Testis (tissue), 3 donors: ENCODE measurements around the gene MAGOH. TPM values are rescaled to one million over a fixed set of nuclear protein-coding genes. Genes with fewer than 3 reads are reported as not detected.

Source experiments
- DNase-seq: peaks from one replicate; pipeline ENCODE4 v3.0.0-alpha.2; 2019
- H3K27ac ChIP-seq, 2 donors: fragments of 200-600 bp; sonication (generic); one replicate each; pipeline ENCODE4 v1.5.1; 2019
- H3K27me3 ChIP-seq: fragments of 200-600 bp; sonication (generic); one replicate; pipeline ENCODE4 v1.5.1; 2019
- H3K36me3 ChIP-seq: fragments of 200-600 bp; sonication (generic); one replicate; pipeline ENCODE4 v1.5.1; 2017; ENCODE audit warnings: low read depth; ENCODE audit errors: missing control alignments
- H3K4me1 ChIP-seq: fragments of 200-600 bp; sonication (generic); one replicate; pipeline ENCODE4 v1.5.1; 2019
- H3K4me3 ChIP-seq, 2 donors: fragments of 200-600 bp; sonication (generic); one replicate each; pipeline ENCODE4 v1.5.1; 2017 to 2019
- H3K9me3 ChIP-seq: fragments of 200-600 bp; sonication (generic); one replicate; pipeline ENCODE4 v1.5.1; 2017
- CTCF ChIP-seq, 3 experiments: fragments of 450-650 bp in 2 of 3; fragments of 200-600 bp in 1 of 3; sonication (generic) in 1 of 3; IDR thresholded peaks; one replicate each; pipeline ENCODE4 v1.5.1; 2016 to 2019; ENCODE audit warnings: antibody characterized with exemption in 3 of 3, mild to moderate bottlenecking in 2 of 3, moderate library complexity in 1 of 3
- POLR2A ChIP-seq: fragments of 450-650 bp; IDR thresholded peaks from one replicate; pipeline ENCODE4 v1.6.1; 2017; ENCODE audit warnings: antibody characterized with exemption, mild to moderate bottlenecking, moderate library complexity
- WGBS, 2 donors: methylation state at CpG; one replicate each; pipeline ENCODE4 v1.1.5; 2018; 5-methylcytosine and 5-hydroxymethylcytosine counted together
- intact Hi-C: fragments of 100-400 bp; cut with DNase I; formaldehyde crosslinking; loops from one replicate; pipeline ENCODE4 v1.15.1; 2023; ENCODE audit warnings: low total_unique reads
- polyA plus RNA-seq: library from polyadenylated mRNA; stranded (reverse); fragments of 350-450 nt; fragmentation: Illumina TruSeq; extraction: RNeasy Lipid Tissue Mini Kit (QIAGEN cat#74804); gene quantifications from one replicate; pipeline ENCODE4 v1.2.3, GENCODE V29; 2014; ENCODE audit warnings: low read depth, low replicate concordance; ENCODE audit not compliant: insufficient read depth
- total RNA-seq, 2 donors: library from RNA; depleted of rRNA; stranded (reverse); fragments of >200 nt; gene quantifications; one replicate each; pipeline ENCODE4 v1.2.3, GENCODE V29; 2016

Gene MAGOH
- total and polyA plus RNA-seq, 3 donors from 2014 or later, result 32.0 to 50.0 (median 39.1) TPM

- DNase-seq, result no peak
- Histone ChIP-seq H3K27ac (no peak overlapping the region), H3K4me3 (no peak overlapping the region), H3K36me3 (no peaks in the 10 kb centered on the region), H3K9me3 (no peaks in the 10 kb centered on the region), H3K4me1 (peaks cover 9% of the 10 kb centered on the region), H3K27me3 (no peaks in the 10 kb centered on the region)
- TF ChIP-seq CTCF (IDR thresholded peaks at IDR 0.05), result no peak
- no peak for TF ChIP-seq POLR2A
- intact Hi-C loops, result no loop called here
- 85 to 89% methylated on average over 4 of the region's 4 CpGs for WGBS, 2 donors
Measured at GRCh38 chr1:53250325-53250724, 12.0 kb upstream of the MAGOH start.

DNA sequence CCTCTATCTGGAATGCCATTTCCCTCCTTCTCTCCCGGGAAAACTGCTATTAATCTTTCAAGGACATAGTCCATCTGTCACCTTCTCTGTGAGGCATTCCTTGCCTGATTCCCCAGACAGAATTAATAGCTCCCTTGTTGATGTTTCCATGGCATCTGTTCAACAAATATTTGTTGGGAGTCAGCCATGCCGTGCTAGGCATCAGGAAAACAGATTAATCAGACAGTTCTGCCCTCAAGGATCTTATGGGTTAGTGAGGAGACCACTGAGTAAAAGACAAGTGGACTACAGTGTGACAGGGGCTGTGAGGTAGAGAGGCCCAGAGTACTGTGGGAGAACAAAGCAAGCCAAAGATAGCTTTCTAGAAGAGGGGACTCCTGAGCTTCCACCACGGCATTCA, 11.4 kb upstream of the MAGOH start:
- intact Hi-C loops, result no loop called here
- no peak for DNase-seq
- Histone ChIP-seq H3K36me3 (no peaks in the 10 kb centered on the region), H3K27me3 (no peaks in the 10 kb centered on the region), H3K4me1 (peaks cover 7% of the 10 kb centered on the region), H3K27ac (no peak overlapping the region), H3K9me3 (no peaks in the 10 kb centered on the region), H3K4me3 (no peak overlapping the region)
- TF ChIP-seq POLR2A (no peak), CTCF (IDR thresholded peaks at IDR 0.05) (no peak)
- 55 to 74% methylated on average over 3 of the region's 3 CpGs for WGBS, 2 donors

DNA sequence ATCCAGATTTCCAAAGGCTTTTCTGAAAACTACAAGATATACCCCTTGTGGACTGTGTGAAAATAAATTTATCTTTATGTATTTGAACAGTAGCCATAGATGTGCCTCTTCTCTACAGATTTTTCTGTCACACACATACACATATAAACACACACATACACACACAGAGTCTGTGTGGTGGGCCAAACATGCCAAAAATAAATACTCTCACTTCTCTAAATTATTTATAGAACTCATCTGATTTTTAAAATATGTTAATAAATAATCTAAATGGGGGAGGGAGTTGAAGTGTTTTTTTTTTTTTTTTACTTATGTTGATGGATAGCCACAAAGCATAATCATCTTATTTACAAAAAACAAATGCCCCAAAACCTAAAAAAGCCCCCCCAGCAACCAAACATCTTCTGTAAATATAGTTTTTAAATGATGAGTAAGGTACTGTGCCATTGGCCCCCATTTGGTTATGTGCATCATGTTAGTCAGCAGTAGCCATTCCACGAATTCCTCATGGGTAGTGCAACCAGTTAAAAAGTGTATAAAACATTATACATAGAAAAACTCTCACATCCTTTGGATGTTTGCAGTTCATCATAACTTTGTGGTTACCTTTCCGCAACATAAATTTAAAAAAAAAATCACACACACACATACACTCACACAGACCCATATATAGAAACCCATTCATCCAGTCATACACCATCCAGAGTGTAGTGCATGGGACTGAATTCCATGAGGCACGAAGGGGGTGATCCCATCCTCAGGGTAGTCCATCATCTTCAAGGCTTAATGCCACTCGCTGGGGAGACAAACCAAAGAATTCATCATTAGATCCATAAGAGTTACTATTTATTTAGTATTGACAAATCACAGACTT, 8.2 kb upstream of the MAGOH start:
- no peak overlapping the region for H3K4me3 ChIP-seq
- intact Hi-C loops, result no loop called here
- DNase-seq, result no peak
- no peaks in the 10 kb centered on the region for H3K4me1 ChIP-seq
- no peak overlapping the region for H3K27ac ChIP-seq
- no peak for TF ChIP-seq CTCF (IDR thresholded peaks at IDR 0.05)
- TF ChIP-seq POLR2A, result no peak
- no peaks in the 10 kb centered on the region for H3K9me3 ChIP-seq
- H3K36me3 ChIP-seq, result no peaks in the 10 kb centered on the region
- WGBS, 2 donors, result 82% methylated on average over 4 of the region's 4 CpGs
- no peaks in the 10 kb centered on the region for H3K27me3 ChIP-seq

DNA sequence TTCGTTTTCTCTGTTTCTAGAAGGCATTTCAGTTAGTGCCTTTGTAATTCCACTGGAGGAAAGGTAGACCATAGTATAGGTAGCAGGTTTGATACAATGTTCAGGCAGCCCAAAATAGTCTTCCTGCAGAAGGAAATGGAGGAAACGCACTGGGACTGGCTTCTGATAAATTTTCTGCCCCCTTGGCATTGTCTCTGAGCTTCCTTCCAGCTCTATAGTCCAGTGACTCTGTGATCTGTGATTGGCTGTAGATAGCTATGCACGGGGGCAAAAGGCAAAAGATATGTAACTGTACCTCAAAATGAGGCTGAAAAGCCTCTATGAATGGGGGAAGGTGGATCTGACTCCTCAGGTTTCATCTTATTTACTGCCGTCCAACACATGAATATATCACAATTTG, 5.8 kb upstream of the MAGOH start:
- 50 to 63% methylated on average over 4 of the region's 4 CpGs for WGBS, 2 donors
- intact Hi-C loops, result no loop called here
- Histone ChIP-seq H3K4me1 (peaks cover under 1% of the 10 kb centered on the region), H3K27me3 (no peaks in the 10 kb centered on the region), H3K27ac (no peak overlapping the region), H3K4me3 (no peak overlapping the region), H3K9me3 (no peaks in the 10 kb centered on the region), H3K36me3 (no peaks in the 10 kb centered on the region)
- no peak for DNase-seq
- TF ChIP-seq POLR2A, result no peak
- TF ChIP-seq CTCF (IDR thresholded peaks at IDR 0.05), result no peak

GRCh38 chr1:53242381-53242780, 4.1 kb upstream of the MAGOH start:
- intact Hi-C loops, result no loop called here
- no peaks in the 10 kb centered on the region for H3K27me3 ChIP-seq
- H3K36me3 ChIP-seq, result no peaks in the 10 kb centered on the region
- peaks cover 6% of the 10 kb centered on the region for H3K4me1 ChIP-seq
- DNase-seq, result no peak
- WGBS, 2 donors, result 54 to 79% methylated on average over 4 of the region's 4 CpGs
- H3K4me3 ChIP-seq, result no peak overlapping the region
- no peak overlapping the region for H3K27ac ChIP-seq
- no peak for TF ChIP-seq POLR2A
- TF ChIP-seq CTCF (IDR thresholded peaks at IDR 0.05), result no peak
- no peaks in the 10 kb centered on the region for H3K9me3 ChIP-seq
